K562 (cell line): Measurements from ENCODE around the gene NR5A2. TPM values are rescaled to one million over a fixed set of nuclear protein-coding genes. Genes with fewer than 3 reads are reported as not detected.

Source experiments
- ATAC-seq: fragments of 200-7000 bp; cut with Tn5 transposase; 3 replicates; pipeline ENCODE4 v1.9.1; 2020; ENCODE audit warnings: moderate library complexity
- BruUV-seq: library from RNA; stranded (reverse); fragments of 400-500 nt; replicated peaks from 2 replicates; lab custom pipeline; 2021; lab: Mats Ljungman, UMichigan
- CTCF ChIA-PET: fragments of 300-600 bp; formaldehyde crosslinking; extraction: SDS; loops from one replicate; lab custom pipeline; 2021; ENCODE audit warnings: low intra/inter-chr PET ratio; lab: Yijun Ruan, JAX
- POLR2A ChIA-PET: fragments of 300-600, 350-650 bp; sonication (Branson Sonifier 250); formaldehyde crosslinking; extraction: SDS; loops from one replicate; lab custom pipeline; 2021; ENCODE audit warnings: antibody characterized with exemption, inconsistent platforms; lab: Yijun Ruan, JAX
- DNase-seq, 4 experiments: peaks; one replicate each; pipeline versions ENCODE4 v3.0.0 to v3.0.0-alpha.2; 2011 to 2018; ENCODE audit warnings: low spot score in 3 of 4, mixed read lengths in 3 of 4; ENCODE audit errors: extremely low read depth in 1 of 4
- FAIRE-seq: peaks from 2 replicates; lab custom pipeline; 2011; peaks lifted over from hg19 to GRCh38; lab: Jason Lieb, UNC
- H2AFZ ChIP-seq: 2 replicates; pipeline ENCODE4 v1.6.0; 2011; ENCODE audit warnings: low read depth, low read length, control low read depth, inconsistent platforms
- H3K27ac ChIP-seq: fragments of 200-600 bp; 3 replicates; pipeline ENCODE4 v1.8.0; 2011; ENCODE audit warnings: low read depth, mild to moderate bottlenecking, control low read depth, inconsistent platforms, low read length, moderate library complexity, mixed read lengths; ENCODE audit errors: extremely low read depth
- H3K27me3 ChIP-seq, 2 experiments: fragments of 300-600 bp in 1 of 2; 2 replicates in 1 of 2; 3 replicates in 1 of 2; pipeline versions ENCODE4 v1.6.0 to v1.8.0; 2011; ENCODE audit warnings: inconsistent platforms in 2 of 2, low read length in 2 of 2, mild to moderate bottlenecking in 1 of 2, mixed read lengths in 1 of 2, moderate library complexity in 1 of 2; ENCODE audit not compliant: control insufficient read depth in 2 of 2, insufficient read depth in 2 of 2
- H3K36me3 ChIP-seq: fragments of 300-600 bp; 3 replicates; pipeline ENCODE4 v1.8.0; 2011; ENCODE audit warnings: mild to moderate bottlenecking, low read length, inconsistent platforms; ENCODE audit not compliant: control insufficient read depth, insufficient read depth
- H3K4me1 ChIP-seq, 2 experiments: fragments of 200-600 bp in 1 of 2; replicated peaks in 1 of 2; 2 replicates in 1 of 2; 3 replicates in 1 of 2; pipeline versions ENCODE4 v1.5.1 to v1.8.0; 2011; ENCODE audit warnings: inconsistent platforms in 2 of 2, low read length in 2 of 2, mild to moderate bottlenecking in 1 of 2, mixed read lengths in 1 of 2, moderate library complexity in 1 of 2; ENCODE audit not compliant: control insufficient read depth in 2 of 2, insufficient read depth in 2 of 2
- H3K4me2 ChIP-seq: 2 replicates; pipeline ENCODE4 v1.6.1; 2011; ENCODE audit warnings: low read length, control low read depth, inconsistent platforms, mixed read lengths; ENCODE audit not compliant: insufficient read depth
- H3K4me3 ChIP-seq: fragments of 200-600 bp; sonication (generic), shearing (Covaris generic); 2 replicates; pipeline ENCODE4 v1.5.1; 2016; ENCODE audit warnings: control low read depth, inconsistent platforms
- H3K79me2 ChIP-seq: fragments of 200-600 bp; 3 replicates; pipeline ENCODE4 v1.8.0; 2011; ENCODE audit warnings: low read length, inconsistent platforms; ENCODE audit not compliant: control insufficient read depth, insufficient read depth
- H3K9ac ChIP-seq, 2 experiments: 2 replicates each; pipeline versions ENCODE4 v1.6.0 to v1.6.1; 2011; ENCODE audit warnings: low read depth in 2 of 2, low read length in 2 of 2, control low read depth in 1 of 2, inconsistent platforms in 1 of 2, mild to moderate bottlenecking in 1 of 2, mixed read lengths in 1 of 2; ENCODE audit not compliant: insufficient read depth in 1 of 2
- H3K9me1 ChIP-seq: one replicate; pipeline ENCODE4 v1.6.0; 2011; ENCODE audit warnings: inconsistent platforms, mild to moderate bottlenecking, low read length, moderate library complexity; ENCODE audit not compliant: control insufficient read depth, insufficient read depth
- H3K9me3 ChIP-seq: replicated peaks from 2 replicates; pipeline ENCODE4 v1.5.1; 2011; ENCODE audit warnings: low read depth, low read length, inconsistent platforms; ENCODE audit not compliant: control insufficient read depth, insufficient read depth
- H4K20me1 ChIP-seq: replicated peaks from 2 replicates; pipeline ENCODE4 v1.6.1; 2011; ENCODE audit warnings: low read length, inconsistent platforms, mixed read lengths; ENCODE audit not compliant: control insufficient read depth, insufficient read depth
- DNMT1 ChIP-seq: fragments of 450-650 bp; IDR thresholded peaks from 2 replicates; pipeline ENCODE4 v1.6.1; 2016; ENCODE audit warnings: antibody characterized with exemption, mild to moderate bottlenecking
- FOXA3 ChIP-seq, 2 experiments: fragments of 450-650 bp in 1 of 2; sonication (generic) in 1 of 2; formaldehyde crosslinking; IDR thresholded peaks in 1 of 2; conservative IDR thresholded peaks in 1 of 2; 2 replicates each; pipeline versions ENCODE4 v1.4.0 to v1.8.0; 2020 to 2022; ENCODE audit warnings: mild to moderate bottlenecking in 2 of 2, missing genetic modification reagents in 1 of 2
- ILF3 ChIP-seq: fragments of 450-650 bp; IDR thresholded peaks from 2 replicates; pipeline ENCODE4 v1.6.1; 2018; ENCODE audit warnings: antibody characterized with exemption, mild to moderate bottlenecking, moderate library complexity, borderline replicate concordance
- KDM5B ChIP-seq: fragments of 200-600 bp; sonication (generic); IDR thresholded peaks from 2 replicates; pipeline ENCODE4 v1.6.1; 2012; ENCODE audit warnings: low read depth, mild to moderate bottlenecking, moderate library complexity, low read length, control low read depth, inconsistent platforms; ENCODE audit not compliant: insufficient replicate concordance
- PRPF4 ChIP-seq: fragments of 200-400 bp; formaldehyde crosslinking; IDR thresholded peaks from one replicate; pipeline ENCODE4 v1.6.1; 2017; ENCODE audit warnings: low read length, low read depth, mild to moderate bottlenecking; ENCODE audit not compliant: insufficient read depth, poor library complexity, severe bottlenecking
- WGBS: fragments of 100-300 bp; shearing (Covaris generic); methylation state at CpG from one replicate; pipeline ENCODE4 v1.1.6; 2016; ENCODE audit warnings: low coverage, mixed read lengths; ENCODE audit not compliant: insufficient coverage; ENCODE audit errors: missing lambda C conversion rate; 5-methylcytosine and 5-hydroxymethylcytosine counted together
- in situ Hi-C: fragments of 300-500 bp; cut with MboI; formaldehyde crosslinking; loops from 4 replicates; pipeline ENCODE4 v1.15.0; 2018; ENCODE audit warnings: inconsistent platforms, mixed read lengths
- intact Hi-C: fragments of 100-400 bp; cut with micrococcal nuclease; formaldehyde crosslinking; loops from 2 replicates; pipeline ENCODE4 v1.14.2; 2022
- polyA plus RNA-seq, 8 experiments: library from polyadenylated mRNA; depleted of rRNA in 4 of 8; stranded (reverse) in 5 of 8; unstranded in 3 of 8; fragments of >200 nt; fragmentation: Nextera tagmentation in 2 of 8; fragmentation: Illumina TruSeq in 1 of 8; extraction: Ambion mirVana in 2 of 8; extraction: Trizol in 1 of 8; gene quantifications; 2 replicates each; pipeline versions ENCODE4 v1.2.1 to v1.2.3, GENCODE V29; 2011 to 2014; ENCODE audit warnings: inconsistent platforms in 1 of 8, missing spikeins in 1 of 8
- total RNA-seq, 7 experiments: library from RNA; depleted of rRNA in 6 of 7; stranded (reverse); fragments of >200 nt in 6 of 7; fragmentation: Illumina TruSeq in 2 of 7; extraction: Trizol in 2 of 7; gene quantifications; 2 replicates each; pipeline versions ENCODE4 v1.2.1 to v1.2.3, GENCODE V29; 2011 to 2021; ENCODE audit warnings: low replicate concordance in 1 of 7
- TF ChIP-seq, protein P1 (sequence below): fragments of 450-650 bp; IDR thresholded peaks from one replicate; pipeline ENCODE4 v1.6.1; 2018; ENCODE audit warnings: mild to moderate bottlenecking, moderate library complexity; ENCODE audit not compliant: partially characterized antibody

Gene NR5A2
- total and polyA plus RNA-seq, 9 of the 15 experiments (the other 6 are each of a cell fraction or from before 2014, with no cell fraction given), result 0.13 to 0.40 (median 0.29) TPM

DNA sequence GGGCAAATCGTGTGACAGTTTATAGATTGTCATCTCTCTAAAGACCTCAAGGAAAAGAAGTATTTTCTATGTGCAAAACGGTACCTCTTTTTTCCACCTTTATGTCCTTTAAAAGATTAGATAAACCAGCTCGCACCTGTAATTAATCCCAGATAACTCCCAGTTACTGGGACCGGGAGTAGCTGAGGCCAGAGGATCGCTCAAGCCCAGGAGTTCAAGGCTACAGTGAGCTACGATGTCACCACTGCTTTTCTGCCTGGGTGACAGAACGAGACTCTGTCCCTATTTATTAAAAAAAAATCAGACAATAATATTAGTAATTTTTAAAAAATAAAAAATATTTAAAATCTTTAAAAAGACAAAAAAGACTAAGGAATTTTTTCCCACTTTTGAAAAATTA lies 141.4 kb downstream of the NR5A2 start (continued):
- TF ChIP-seq KDM5B (no peak), ILF3 (no peak)
- TF ChIP-seq, protein P1, sequence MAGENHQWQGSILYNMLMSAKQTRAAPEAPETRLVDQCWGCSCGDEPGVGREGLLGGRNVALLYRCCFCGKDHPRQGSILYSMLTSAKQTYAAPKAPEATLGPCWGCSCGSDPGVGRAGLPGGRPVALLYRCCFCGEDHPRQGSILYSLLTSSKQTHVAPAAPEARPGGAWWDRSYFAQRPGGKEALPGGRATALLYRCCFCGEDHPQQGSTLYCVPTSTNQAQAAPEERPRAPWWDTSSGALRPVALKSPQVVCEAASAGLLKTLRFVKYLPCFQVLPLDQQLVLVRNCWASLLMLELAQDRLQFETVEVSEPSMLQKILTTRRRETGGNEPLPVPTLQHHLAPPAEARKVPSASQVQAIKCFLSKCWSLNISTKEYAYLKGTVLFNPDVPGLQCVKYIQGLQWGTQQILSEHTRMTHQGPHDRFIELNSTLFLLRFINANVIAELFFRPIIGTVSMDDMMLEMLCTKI, result no peak

DNA sequence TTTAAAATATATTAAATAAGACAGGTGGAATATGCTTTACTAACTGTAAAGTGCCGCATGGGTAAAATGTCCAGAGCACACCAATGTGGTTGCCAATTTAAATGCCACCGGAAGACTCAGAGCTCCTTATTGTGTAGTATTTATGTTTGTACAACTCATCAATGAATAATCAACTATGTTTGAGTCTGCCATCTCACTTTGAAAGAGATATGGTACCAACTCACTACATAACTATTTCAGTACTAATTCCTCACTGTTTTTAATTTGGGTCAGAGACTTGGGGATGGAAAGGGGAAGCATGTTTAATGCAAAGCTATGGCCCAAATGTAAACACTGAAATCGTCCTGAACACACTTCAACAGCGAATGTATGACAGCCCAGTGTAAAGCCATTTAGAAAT lies 144.8 kb downstream of the NR5A2 start:
- no peak for DNase-seq
- H3K36me3 ChIP-seq, result no peaks in the 10 kb centered on the region
- ATAC-seq, result no peak
- H3K9me3 ChIP-seq, result no peaks in the 10 kb centered on the region
- no peak for TF ChIP-seq PRPF4
- TF ChIP-seq DNMT1, result no peak
- 0 out of 4 replicates have a peak, but pooled peaks of 1 of the 2 experiments have one; percentile 27 for TF ChIP-seq FOXA3 (CRISPR knock-in tag; conservative IDR thresholded peaks at IDR 0.05 in 1 of 2, IDR thresholded peaks at IDR 0.05 in 1 of 2)
- 44% methylated on average over 4 of the region's 4 CpGs for WGBS
- H3K9ac ChIP-seq, result no peak overlapping the region
- H3K79me2 ChIP-seq, result no peaks in the 10 kb centered on the region
- peak; percentile 15 for FAIRE-seq
- intact Hi-C loops (no loop called here), in situ Hi-C loops (no loop called here)
- H3K27ac ChIP-seq, result no peak overlapping the region
- POLR2A ChIA-PET, result interaction anchor here (1.0 kb wide), 1 partner anchor 12 kb away, joined by 6 read pairs; no protein-coding TSS in a partner anchor
- no peak overlapping the region for H3K4me3 ChIP-seq
- H3K9me1 ChIP-seq, result no peaks in the 10 kb centered on the region
- H3K27me3 ChIP-seq, result no peaks in the 10 kb centered on the region
- CTCF ChIA-PET, result no interaction called here
- BruUV-seq, result no TSS peak
- no peak overlapping the region for H3K4me2 ChIP-seq
- no peaks in the 10 kb centered on the region for H4K20me1 ChIP-seq
- peak overlapping the region; percentile 44 for H2AFZ ChIP-seq
- peaks cover 0 to 7% of the 10 kb centered on the region in 2 experiments; a peak in 2 of 5 replicates for H3K4me1 ChIP-seq
